Lower leg skin (tissue), 4 donors: ENCODE results near the gene CACNA1H. TPM values are rescaled to one million over a fixed set of nuclear protein-coding genes. Genes with fewer than 3 reads are reported as not detected.

ENCODE experiments used
- DNase-seq, 2 donors: peaks; one replicate each; pipeline ENCODE4 v3.0.0-alpha.2; 2019; ENCODE audit warnings: low spot score in 2 of 2
- H3K4me3 ChIP-seq: fragments of 200-600 bp; sonication (generic); 2 replicates; pipeline ENCODE4 v1.5.1; 2017; ENCODE audit warnings: mild to moderate bottlenecking, low read depth; ENCODE audit not compliant: poor library complexity, severe bottlenecking
- CTCF ChIP-seq, 3 donors: fragments of 450-650 bp; IDR thresholded peaks; one replicate each; pipeline ENCODE4 v1.5.1; 2016; ENCODE audit warnings: antibody characterized with exemption in 3 of 3, mild to moderate bottlenecking in 3 of 3, moderate library complexity in 2 of 3
- POLR2A ChIP-seq, 2 donors: fragments of 450-650 bp; IDR thresholded peaks; one replicate each; pipeline ENCODE4 v1.6.1; 2016 to 2017; ENCODE audit warnings: antibody characterized with exemption in 2 of 2, mild to moderate bottlenecking in 1 of 2, moderate library complexity in 1 of 2
- WGBS, 2 donors: methylation state at CpG; one replicate each; pipeline ENCODE4 v1.1.5; 2018; 5-methylcytosine and 5-hydroxymethylcytosine counted together
- intact Hi-C: fragments of 100-400 bp; cut with DNase I; formaldehyde crosslinking; loops from one replicate; pipeline ENCODE4 v1.15.0; 2023; ENCODE audit warnings: low total_unique reads
- total RNA-seq, 4 donors: library from RNA; depleted of rRNA; stranded (reverse); fragments of >200 nt; gene quantifications; one replicate each; pipeline ENCODE4 v1.1.0, GENCODE V29; 2016

The CACNA1H gene
- total RNA-seq, 4 donors from 2014 or later: 29.3 to 151 (median 72.1) TPM

- no peak overlapping the region for H3K4me3 ChIP-seq
- TF ChIP-seq CTCF (IDR thresholded peaks at IDR 0.05): no peak
- no peak for TF ChIP-seq POLR2A (IDR thresholded peaks at IDR 0.05)
- WGBS, 2 donors: 84 to 88% methylated on average over 12 of the region's 12 CpGs
- DNase-seq: no peak
- intact Hi-C loops: no loop called here
Measured at GRCh38 chr16:1216296-1216619, 63.4 kb downstream of the CACNA1H start.

- TF ChIP-seq CTCF (IDR thresholded peaks at IDR 0.05): no peak
- no peak for TF ChIP-seq POLR2A (IDR thresholded peaks at IDR 0.05)
- intact Hi-C loops: no loop called here
- DNase-seq: no peak
- WGBS, 2 donors: 52 to 67% methylated on average over 27 to 32 of the region's 32 CpGs
- no peak overlapping the region for H3K4me3 ChIP-seq
Measured at GRCh38 chr16:1216681-1217400, 63.9 kb downstream of the CACNA1H start.

GRCh38 chr16:1217526-1217925, 64.6 kb downstream of the CACNA1H start:
- no peak for DNase-seq
- intact Hi-C loops: no loop called here
- no peak for TF ChIP-seq CTCF (IDR thresholded peaks at IDR 0.05)
- TF ChIP-seq POLR2A (IDR thresholded peaks at IDR 0.05): no peak
- H3K4me3 ChIP-seq: no peak overlapping the region
- WGBS, 2 donors: 78 to 82% methylated on average over 23 to 24 of the region's 24 CpGs

- DNase-seq: no peak
- TF ChIP-seq POLR2A (IDR thresholded peaks at IDR 0.05) (no peak), CTCF (IDR thresholded peaks at IDR 0.05) (no peak)
- WGBS, 2 donors: 82 to 83% methylated on average over 47 to 49 of the region's 49 CpGs
- H3K4me3 ChIP-seq: no peak overlapping the region
- intact Hi-C loops: no loop called here
Measured at GRCh38 chr16:1218061-1218929, 65.4 kb downstream of the CACNA1H start.

GRCh38 chr16:1218930-1219611, 66.2 kb downstream of the CACNA1H start:
- no peak for DNase-seq
- no peak overlapping the region for H3K4me3 ChIP-seq
- WGBS, 2 donors: 81 to 85% methylated on average over 17 to 24 of the region's 24 CpGs
- no peak for TF ChIP-seq CTCF (IDR thresholded peaks at IDR 0.05)
- no peak for TF ChIP-seq POLR2A (IDR thresholded peaks at IDR 0.05)
- intact Hi-C loops: no loop called here
